Keratinocyte (primary cell): ENCODE measurements around the gene DUSP8. TPM values are rescaled to one million over a fixed set of nuclear protein-coding genes. Genes with fewer than 3 reads are reported as not detected.
"Not testable (repeated sequence)": the region's sequence is repeated elsewhere in the genome, so short reads cannot be mapped to it uniquely, and the experiment has no call there.

Experiments
- DNase-seq: peaks from one replicate; pipeline ENCODE4 v3.0.0-alpha.2; 2011; ENCODE audit warnings: low read depth, missing footprints, low spot score
- FAIRE-seq: peaks from 2 replicates; lab custom pipeline; 2011; peaks lifted over from hg19 to GRCh38; lab: Jason Lieb, UNC
- H2AFZ ChIP-seq: 2 replicates; pipeline ENCODE4 v1.6.0; 2012; ENCODE audit warnings: low read length, control low read depth, inconsistent platforms; ENCODE audit not compliant: control insufficient read depth
- H3K27ac ChIP-seq: 2 replicates; pipeline ENCODE4 v1.5.1; 2011; ENCODE audit warnings: low read length; ENCODE audit not compliant: control insufficient read depth, insufficient read depth
- H3K27me3 ChIP-seq: 3 replicates; pipeline ENCODE4 v1.6.0; 2011; ENCODE audit warnings: low read length; ENCODE audit not compliant: control insufficient read depth, insufficient read depth; ENCODE audit errors: extremely low read depth
- H3K36me3 ChIP-seq, 2 experiments: 2 replicates in 1 of 2; 3 replicates in 1 of 2; pipeline ENCODE4 v1.5.1; 2011; ENCODE audit warnings: low read length in 2 of 2, mild to moderate bottlenecking in 1 of 2; ENCODE audit not compliant: control insufficient read depth in 2 of 2, insufficient read depth in 2 of 2; ENCODE audit errors: extremely low read depth in 1 of 2
- H3K4me1 ChIP-seq: 3 replicates; pipeline ENCODE4 v1.5.1; 2011; ENCODE audit warnings: low read length; ENCODE audit not compliant: control insufficient read depth, insufficient read depth; ENCODE audit errors: extremely low read depth
- H3K4me2 ChIP-seq: 3 replicates; pipeline ENCODE4 v1.6.0; 2011; ENCODE audit warnings: low read depth, low read length; ENCODE audit not compliant: control insufficient read depth, insufficient read depth; ENCODE audit errors: extremely low read depth
- H3K4me3 ChIP-seq, 3 experiments: fragments of 200-600 bp in 1 of 3; sonication (generic) in 1 of 3; 2 replicates in 2 of 3; 3 replicates in 1 of 3; pipeline ENCODE4 v1.5.1; 2011 to 2016; ENCODE audit warnings: low read length in 3 of 3, mild to moderate bottlenecking in 3 of 3, control low read depth in 2 of 3, inconsistent platforms in 1 of 3, low read depth in 1 of 3, mixed read lengths in 1 of 3, mixed run types in 1 of 3, moderate library complexity in 1 of 3; ENCODE audit not compliant: control insufficient read depth in 2 of 3, insufficient read depth in 2 of 3; ENCODE audit errors: extremely low read depth in 1 of 3
- H3K79me2 ChIP-seq: 2 replicates; pipeline ENCODE4 v1.6.0; 2012; ENCODE audit warnings: low read length; ENCODE audit not compliant: control insufficient read depth, insufficient read depth
- H3K9ac ChIP-seq: 3 replicates; pipeline ENCODE4 v1.6.0; 2011; ENCODE audit warnings: low read length; ENCODE audit not compliant: control insufficient read depth, insufficient read depth; ENCODE audit errors: extremely low read depth
- H3K9me1 ChIP-seq: 3 replicates; pipeline ENCODE4 v1.6.0; 2011; ENCODE audit warnings: low read length; ENCODE audit not compliant: control insufficient read depth, insufficient read depth; ENCODE audit errors: extremely low read depth
- H3K9me3 ChIP-seq: 2 replicates; pipeline ENCODE4 v1.5.1; 2012; ENCODE audit warnings: low read depth, low read length; ENCODE audit not compliant: control insufficient read depth
- H4K20me1 ChIP-seq: 3 replicates; pipeline ENCODE4 v1.6.0; 2011; ENCODE audit warnings: low read length; ENCODE audit not compliant: control insufficient read depth, insufficient read depth; ENCODE audit errors: extremely low read depth
- CTCF ChIP-seq, 3 experiments: IDR thresholded peaks in 1 of 3; conservative IDR thresholded peaks in 1 of 3; optimal IDR thresholded peaks in 1 of 3; 2 replicates in 2 of 3; 3 replicates in 1 of 3; pipeline versions ENCODE3 to v1.5.1; 2011; ENCODE audit warnings: low read length in 3 of 3, mild to moderate bottlenecking in 3 of 3, moderate library complexity in 2 of 3, control low read depth in 1 of 3, inconsistent platforms in 1 of 3; ENCODE audit not compliant: insufficient read depth in 2 of 3; ENCODE audit errors: extremely low read depth in 1 of 3
- EZH2 ChIP-seq: IDR thresholded peaks from one replicate; pipeline ENCODE4 v1.6.1; 2012; ENCODE audit warnings: inconsistent platforms, mild to moderate bottlenecking, low read length, moderate library complexity
- dilution Hi-C: fragments of 300-500 bp; cut with MboI; formaldehyde crosslinking; loops from one replicate; pipeline ENCODE4 v1.7.0; 2020; ENCODE audit warnings: low sequenced_read_pairs; ENCODE audit not compliant: extremely low pct_ligation_motif_present
- polyA plus RNA-seq, 5 experiments: library from polyadenylated mRNA; depleted of rRNA in 3 of 5; stranded (reverse) in 3 of 5; stranded (forward) in 1 of 5; unstranded in 1 of 5; fragments of >200 nt; gene quantifications; 1 replicate in 1 of 5; 2 replicates in 3 of 5; 3 replicates in 1 of 5; pipeline versions ENCODE4 v1.2.1 to v1.2.3, GENCODE V29; 2011 to 2012; ENCODE audit warnings: missing spikeins in 2 of 5, low read depth in 1 of 5, low replicate concordance in 1 of 5

DUSP8 gene
- polyA plus RNA-seq, 1 donor (not counting 4 experiments of a cell fraction or from before 2014, with no cell fraction given) = 0.58 TPM

- no peaks in the 10 kb centered on the region for H3K79me2 ChIP-seq
- dilution Hi-C loops = no loop called here
- DNase-seq (no peak), FAIRE-seq (no peak)
- no peaks in the 10 kb centered on the region for H3K9me1 ChIP-seq
- H4K20me1 ChIP-seq = no peaks in the 10 kb centered on the region
- no peak overlapping the region for H3K4me2 ChIP-seq
- no peak overlapping the region for H2AFZ ChIP-seq
- H3K9ac ChIP-seq = no peak overlapping the region
- no peak overlapping the region for H3K27ac ChIP-seq
- peaks cover 21% of the 10 kb centered on the region for H3K27me3 ChIP-seq
- no peaks in the 10 kb centered on the region for H3K4me1 ChIP-seq
- no peaks in the 10 kb centered on the region for H3K36me3 ChIP-seq
- H3K9me3 ChIP-seq = no peaks in the 10 kb centered on the region
- no peak for TF ChIP-seq CTCF (optimal IDR thresholded peaks at IDR 0.05 in 1 of 3, IDR thresholded peaks at IDR 0.05 in 1 of 3, conservative IDR thresholded peaks at IDR 0.05 in 1 of 3; ENCODE audit: extremely low read depth in 1 of 3, insufficient read depth in 2 of 3, low read length in 3 of 3)
- no peak for TF ChIP-seq EZH2
- H3K4me3 ChIP-seq = no peak overlapping the region
These were observed 32.1 kb upstream of the DUSP8 start for GRCh38 chr11:1604181-1604580.

GRCh38 chr11:1603629-1604028 is 31.6 kb upstream of the DUSP8 start:
- H3K4me3 ChIP-seq = no peak overlapping the region
- H3K9me1 ChIP-seq = no peaks in the 10 kb centered on the region
- dilution Hi-C loops = no loop called here
- no peak for FAIRE-seq
- H4K20me1 ChIP-seq = no peaks in the 10 kb centered on the region
- H3K27me3 ChIP-seq = peaks cover 19% of the 10 kb centered on the region
- H3K27ac ChIP-seq = no peak overlapping the region
- no peak overlapping the region for H3K9ac ChIP-seq
- no peaks in the 10 kb centered on the region for H3K79me2 ChIP-seq
- DNase-seq = no peak
- H3K4me1 ChIP-seq = no peaks in the 10 kb centered on the region
- no peak overlapping the region for H2AFZ ChIP-seq
- no peak overlapping the region for H3K4me2 ChIP-seq
- H3K36me3 ChIP-seq = no peaks in the 10 kb centered on the region
- TF ChIP-seq CTCF (optimal IDR thresholded peaks at IDR 0.05 in 1 of 3, IDR thresholded peaks at IDR 0.05 in 1 of 3, conservative IDR thresholded peaks at IDR 0.05 in 1 of 3; ENCODE audit: extremely low read depth in 1 of 3, insufficient read depth in 2 of 3, low read length in 3 of 3) = no peak
- no peak for TF ChIP-seq EZH2
- no peaks in the 10 kb centered on the region for H3K9me3 ChIP-seq

- H3K9me1 ChIP-seq, H3K4me1 ChIP-seq, FAIRE-seq, H3K4me3 ChIP-seq, H3K9ac ChIP-seq, DNase-seq, H3K27me3 ChIP-seq, H3K79me2 ChIP-seq, H2AFZ ChIP-seq, H3K9me3 ChIP-seq, H4K20me1 ChIP-seq, H3K27ac ChIP-seq, H3K4me2 ChIP-seq, dilution Hi-C loops, H3K36me3 ChIP-seq: not testable (repeated sequence)
These were observed 29.6 kb upstream of the DUSP8 start for GRCh38 chr11:1601663-1602062.
